A172 (cell line): ENCODE data around the gene LHX3. TPM values are rescaled to one million over a fixed set of nuclear protein-coding genes. Genes with fewer than 3 reads are reported as not detected.

Source experiments
- DNase-seq: peaks from one replicate; pipeline ENCODE4 v3.0.0-alpha.2; 2015; ENCODE audit warnings: low spot score
- total RNA-seq: library from RNA; depleted of rRNA; stranded (reverse); fragments of >200 nt; shearing (Covaris generic); gene quantifications from 2 replicates; pipeline ENCODE4 v1.2.3, GENCODE V29; 2014

LHX3 gene
- total RNA-seq, 1 experiment from 2014 or later, result not detected

GRCh38 chr9:136207616-136208015, 2.7 kb upstream of the LHX3 start:
- DNase-seq, result no peak

- no peak for DNase-seq
These were observed 1.8 kb upstream of the LHX3 start for GRCh38 chr9:136206602-136207275.

- no peak for DNase-seq
These were observed 722 bp upstream of the LHX3 start for GRCh38 chr9:136205707-136205992.

GRCh38 chr9:136204145-136204805, 653 bp downstream of the LHX3 start:
- DNase-seq, result no peak

GRCh38 chr9:136203408-136204144, 1.4 kb downstream of the LHX3 start:
- no peak for DNase-seq

- no peak for DNase-seq
These were observed 2.2 kb downstream of the LHX3 start for GRCh38 chr9:136202454-136203407.

- DNase-seq, result no peak
These were observed 3.1 kb downstream of the LHX3 start for GRCh38 chr9:136201609-136202453.

GRCh38 chr9:136201174-136201573, 3.8 kb downstream of the LHX3 start:
- no peak for DNase-seq

- no peak for DNase-seq
These were observed 4.5 kb downstream of the LHX3 start for GRCh38 chr9:136200424-136200823.

GRCh38 chr9:136199391-136200288, 5.3 kb downstream of the LHX3 start:
- no peak for DNase-seq

GRCh38 chr9:136198605-136199083, 6.3 kb downstream of the LHX3 start:
- DNase-seq, result no peak

- DNase-seq, result no peak
These were observed 6.9 kb downstream of the LHX3 start for GRCh38 chr9:136197930-136198604.

GRCh38 chr9:136197084-136197875, 7.6 kb downstream of the LHX3 start:
- no peak for DNase-seq

GRCh38 chr9:136196404-136197083, 8.4 kb downstream of the LHX3 start:
- DNase-seq, result no peak

GRCh38 chr9:136194540-136194939, 10.4 kb downstream of the LHX3 start:
- no peak for DNase-seq

- no peak for DNase-seq
These were observed 11.0 kb downstream of the LHX3 start for GRCh38 chr9:136193891-136194279.

GRCh38 chr9:136193127-136193890, 11.6 kb downstream of the LHX3 start:
- no peak for DNase-seq
